ENCODE measurements around the gene LRRC74A.

Gene LRRC74A

DNA sequence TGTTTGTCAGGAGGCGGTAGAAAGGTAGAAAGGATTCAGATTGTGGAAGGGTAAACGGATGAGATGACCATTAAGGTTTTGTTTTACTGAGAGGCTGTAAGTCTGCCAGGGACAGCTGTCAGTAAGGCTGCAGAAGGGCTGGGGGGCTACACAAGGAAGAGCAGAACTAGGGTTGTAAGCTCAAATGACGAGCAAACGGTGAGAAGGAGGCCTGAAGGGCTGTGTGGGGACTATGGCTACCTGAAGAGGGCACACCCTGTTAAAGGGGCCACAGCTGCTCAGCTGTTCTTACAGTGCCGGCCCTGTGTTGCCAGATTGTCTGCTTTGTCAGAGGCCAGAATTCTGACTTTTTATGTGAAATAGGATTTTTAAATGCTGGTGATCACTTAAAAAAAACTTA, 45.8 kb upstream of the LRRC74A start:
- Histone ChIP-seq H3K4me3 (ENCODE audit: low read length) (no peak overlapping the region), H3K79me2 (ENCODE audit: control insufficient read depth, low read length) (no peaks in the 10 kb centered on the region), H3K27me3 (ENCODE audit: control insufficient read depth, low read length) (no peaks in the 10 kb centered on the region), H4K20me1 (ENCODE audit: control insufficient read depth, insufficient read depth, low read depth, low read length) (no peaks in the 10 kb centered on the region), H3K9me3 (ENCODE audit: control insufficient read depth, insufficient read depth, low read length) (no peaks in the 10 kb centered on the region), H3K4me1 (ENCODE audit: control insufficient read depth, low read length) (no peaks in the 10 kb centered on the region), H3K9me2 (replicated peaks; ENCODE audit: control insufficient read depth, low read length) (no peaks in the 10 kb centered on the region), H3K36me3 (ENCODE audit: control insufficient read depth, low read length) (peaks cover 23% of the 10 kb centered on the region), H3K27ac (ENCODE audit: low read depth, low read length) (no peak overlapping the region), H3F3A (ENCODE audit: control insufficient read depth, insufficient read depth) (no peaks in the 10 kb centered on the region), H3K4me2 (ENCODE audit: low read length) (no peak overlapping the region)
- TF ChIP-seq, protein P1, sequence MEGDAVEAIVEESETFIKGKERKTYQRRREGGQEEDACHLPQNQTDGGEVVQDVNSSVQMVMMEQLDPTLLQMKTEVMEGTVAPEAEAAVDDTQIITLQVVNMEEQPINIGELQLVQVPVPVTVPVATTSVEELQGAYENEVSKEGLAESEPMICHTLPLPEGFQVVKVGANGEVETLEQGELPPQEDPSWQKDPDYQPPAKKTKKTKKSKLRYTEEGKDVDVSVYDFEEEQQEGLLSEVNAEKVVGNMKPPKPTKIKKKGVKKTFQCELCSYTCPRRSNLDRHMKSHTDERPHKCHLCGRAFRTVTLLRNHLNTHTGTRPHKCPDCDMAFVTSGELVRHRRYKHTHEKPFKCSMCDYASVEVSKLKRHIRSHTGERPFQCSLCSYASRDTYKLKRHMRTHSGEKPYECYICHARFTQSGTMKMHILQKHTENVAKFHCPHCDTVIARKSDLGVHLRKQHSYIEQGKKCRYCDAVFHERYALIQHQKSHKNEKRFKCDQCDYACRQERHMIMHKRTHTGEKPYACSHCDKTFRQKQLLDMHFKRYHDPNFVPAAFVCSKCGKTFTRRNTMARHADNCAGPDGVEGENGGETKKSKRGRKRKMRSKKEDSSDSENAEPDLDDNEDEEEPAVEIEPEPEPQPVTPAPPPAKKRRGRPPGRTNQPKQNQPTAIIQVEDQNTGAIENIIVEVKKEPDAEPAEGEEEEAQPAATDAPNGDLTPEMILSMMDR (IDR thresholded peaks at IDR 0.05; ENCODE audit: low read depth, low read length, poor library complexity, severe bottlenecking), result no peak

DNA sequence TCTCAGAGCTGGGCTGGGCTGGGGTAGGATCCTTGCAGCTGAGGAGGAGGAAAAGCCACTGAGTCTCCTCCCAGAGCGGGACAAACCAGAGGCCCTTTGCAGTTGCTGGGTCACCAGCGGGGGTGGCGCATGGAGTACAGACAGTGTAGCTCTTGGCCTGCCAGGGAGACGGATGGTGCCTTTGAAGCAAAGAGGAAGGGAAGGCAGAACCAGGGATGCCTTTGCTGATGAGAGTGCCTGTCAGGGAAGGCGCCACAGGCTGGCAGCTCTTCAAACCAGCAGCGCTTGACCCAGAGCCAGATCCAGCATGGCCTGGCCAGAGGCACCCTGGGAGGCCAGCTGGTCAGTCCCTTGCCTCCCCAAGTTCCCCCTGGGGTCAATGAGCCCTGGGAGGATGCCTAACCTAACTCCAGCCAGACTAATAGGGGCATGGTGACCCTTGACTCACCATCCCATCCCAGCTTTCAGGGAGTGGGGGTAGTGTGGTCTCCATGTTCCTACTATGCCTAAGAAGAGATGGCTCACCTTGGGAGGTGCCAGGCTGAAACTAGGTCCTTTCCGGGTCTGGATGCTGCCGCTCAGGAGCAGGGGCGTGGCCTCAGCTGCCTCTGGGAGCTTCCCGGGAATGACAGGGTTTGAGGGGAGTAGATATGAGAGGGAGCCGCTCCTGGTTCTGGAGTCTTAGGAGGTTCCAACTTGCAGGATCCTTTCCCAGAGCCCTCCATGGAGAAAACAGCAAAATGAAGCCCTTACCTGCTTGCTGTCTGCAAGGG, 45.1 kb upstream of the LRRC74A start:
- H3K36me3 ChIP-seq (ENCODE audit: control insufficient read depth, low read length), result peaks cover 27% of the 10 kb centered on the region
- H3K27ac ChIP-seq (ENCODE audit: low read depth, low read length), result no peak overlapping the region

DNA sequence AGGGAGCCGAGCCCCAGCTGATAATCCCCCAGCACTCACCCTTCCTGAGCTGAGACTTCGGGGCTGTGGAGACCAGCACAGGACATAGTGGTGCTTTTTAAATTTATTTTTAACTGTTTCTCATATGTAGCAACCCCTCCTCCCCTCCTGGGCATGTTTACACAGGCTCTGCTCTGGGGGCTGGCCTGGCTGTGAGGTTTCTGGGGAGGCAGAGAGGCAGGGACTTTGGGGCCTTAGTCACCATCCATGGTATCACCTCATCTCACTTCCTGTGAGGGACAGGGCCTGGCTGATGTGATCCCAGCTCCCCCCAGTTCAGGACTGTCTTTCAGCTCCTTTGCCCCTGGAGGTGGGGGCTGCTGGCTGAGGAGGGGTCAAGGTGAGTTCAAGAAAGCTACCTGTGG, 44.6 kb upstream of the LRRC74A start:
- no peaks in the 10 kb centered on the region for H3K27me3 ChIP-seq (ENCODE audit: control insufficient read depth, low read length)
- H4K20me1 ChIP-seq (ENCODE audit: control insufficient read depth, insufficient read depth, low read depth, low read length), result no peaks in the 10 kb centered on the region
- no peaks in the 10 kb centered on the region for H3F3A ChIP-seq (ENCODE audit: control insufficient read depth, insufficient read depth)
- no peak overlapping the region for H3K4me3 ChIP-seq (ENCODE audit: low read length)
- H3K9me2 ChIP-seq (replicated peaks; ENCODE audit: control insufficient read depth, low read length), result no peaks in the 10 kb centered on the region
- peaks cover 27% of the 10 kb centered on the region for H3K36me3 ChIP-seq (ENCODE audit: control insufficient read depth, low read length)
- H3K27ac ChIP-seq (ENCODE audit: low read depth, low read length), result no peak overlapping the region
- H3K4me2 ChIP-seq (ENCODE audit: low read length), result no peak overlapping the region
- no peaks in the 10 kb centered on the region for H3K9me3 ChIP-seq (ENCODE audit: control insufficient read depth, insufficient read depth, low read length)
- no peaks in the 10 kb centered on the region for H3K79me2 ChIP-seq (ENCODE audit: control insufficient read depth, low read length)
- TF ChIP-seq, protein P1 (IDR thresholded peaks at IDR 0.05; ENCODE audit: low read depth, low read length, poor library complexity, severe bottlenecking), result no peak
- TF ChIP-seq EZH2phosphoT487 (IDR thresholded peaks at IDR 0.05; ENCODE audit: borderline replicate concordance, low read length), result no peak
- no peaks in the 10 kb centered on the region for H3K4me1 ChIP-seq (ENCODE audit: control insufficient read depth, low read length)

More for the DNA sequence above, 45.1 kb upstream of the LRRC74A start:
- H3K27me3 ChIP-seq (ENCODE audit: control insufficient read depth, low read length), result no peaks in the 10 kb centered on the region
- H3K4me2 ChIP-seq (ENCODE audit: low read length), result no peak overlapping the region
- H3K4me3 ChIP-seq (ENCODE audit: low read length), result no peak overlapping the region
- no peaks in the 10 kb centered on the region for H3F3A ChIP-seq (ENCODE audit: control insufficient read depth, insufficient read depth)
- no peaks in the 10 kb centered on the region for H3K9me3 ChIP-seq (ENCODE audit: control insufficient read depth, insufficient read depth, low read length)
- no peaks in the 10 kb centered on the region for H4K20me1 ChIP-seq (ENCODE audit: control insufficient read depth, insufficient read depth, low read depth, low read length)
- TF ChIP-seq EZH2phosphoT487 (IDR thresholded peaks at IDR 0.05; ENCODE audit: borderline replicate concordance, low read length), result no peak
- TF ChIP-seq, protein P1 (IDR thresholded peaks at IDR 0.05; ENCODE audit: low read depth, low read length, poor library complexity, severe bottlenecking), result no peak
- no peaks in the 10 kb centered on the region for H3K9me2 ChIP-seq (replicated peaks; ENCODE audit: control insufficient read depth, low read length)
- H3K79me2 ChIP-seq (ENCODE audit: control insufficient read depth, low read length), result no peaks in the 10 kb centered on the region
- H3K4me1 ChIP-seq (ENCODE audit: control insufficient read depth, low read length), result no peaks in the 10 kb centered on the region

Data from DOHH2 (cell line).